Caco-2 (cell line): ENCODE results near the gene TEAD1. TPM values are rescaled to one million over a fixed set of nuclear protein-coding genes. Genes with fewer than 3 reads are reported as not detected.

Experiments used
- BruUV-seq: library from RNA; stranded (reverse); fragments of 400-500 nt; replicated peaks from 2 replicates; lab custom pipeline; 2021; lab: Mats Ljungman, UMichigan
- CTCF ChIA-PET: fragments of 300-600 bp; sonication (Branson Sonifier 250); formaldehyde crosslinking; loops from one replicate; lab custom pipeline; 2022; ENCODE audit warnings: antibody characterized with exemption; lab: Charles Lee
- POLR2A ChIA-PET: fragments of 300-600 bp; sonication (Branson Sonifier 250); formaldehyde crosslinking; loops from one replicate; lab custom pipeline; 2022; ENCODE audit warnings: antibody characterized with exemption; lab: Charles Lee
- DNase-seq, 2 experiments: peaks; one replicate each; pipeline versions ENCODE4 v3.0.0 to v3.0.0-alpha.2; 2020 to 2022
- H3K27me3 ChIP-seq: replicated peaks from 2 replicates; pipeline ENCODE4 v1.6.0; 2011; ENCODE audit warnings: low read length; ENCODE audit not compliant: control insufficient read depth, insufficient read depth
- H3K36me3 ChIP-seq: 2 replicates; pipeline ENCODE4 v1.5.1; 2011; ENCODE audit warnings: low read length; ENCODE audit not compliant: control insufficient read depth, insufficient read depth
- H3K4me1 ChIP-seq: fragments of 250-450 bp; sonication (Bioruptor Pico); 2 replicates; pipeline ENCODE4 v1.5.1; 2020; ENCODE audit warnings: mild to moderate bottlenecking
- H3K4me3 ChIP-seq: 2 replicates; pipeline ENCODE4 v1.5.1; 2011; ENCODE audit warnings: low read depth, mild to moderate bottlenecking, control low read depth, low read length
- H3K9me3 ChIP-seq: fragments of 250-450 bp; sonication (Bioruptor Pico); 2 replicates; pipeline ENCODE4 v1.5.1; 2020; ENCODE audit warnings: mild to moderate bottlenecking, moderate library complexity
- H3K27ac Mint-ChIP-seq: one replicate; pipeline ENCODE4 v1.8.0; 2022; ENCODE audit warnings: mixed read lengths; ENCODE audit not compliant: unreplicated experiment
- H3K27me3 Mint-ChIP-seq: one replicate; pipeline ENCODE4 v1.8.0; 2022; ENCODE audit warnings: mixed read lengths; ENCODE audit not compliant: insufficient read depth, unreplicated experiment
- H3K36me3 Mint-ChIP-seq: one replicate; pipeline ENCODE4 v1.8.0; 2022; ENCODE audit warnings: mild to moderate bottlenecking, mixed read lengths; ENCODE audit not compliant: insufficient read depth, unreplicated experiment
- H3K4me1 Mint-ChIP-seq: one replicate; pipeline ENCODE4 v1.8.0; 2022; ENCODE audit warnings: low read depth, mixed read lengths; ENCODE audit not compliant: unreplicated experiment
- H3K4me3 Mint-ChIP-seq: one replicate; pipeline ENCODE4 v1.8.0; 2022; ENCODE audit warnings: mild to moderate bottlenecking, moderate library complexity, mixed read lengths; ENCODE audit not compliant: unreplicated experiment
- H3K9me3 Mint-ChIP-seq: one replicate; pipeline ENCODE4 v1.8.0; 2022; ENCODE audit warnings: mixed read lengths; ENCODE audit not compliant: unreplicated experiment
- CTCF ChIP-seq, 2 experiments: fragments of 200-600 bp in 1 of 2; IDR thresholded peaks; 1 replicate in 1 of 2; 2 replicates in 1 of 2; pipeline versions ENCODE4 v1.5.1 to v1.8.0; 2011 to 2022; ENCODE audit warnings: antibody characterized with exemption in 1 of 2, control low read depth in 1 of 2, inconsistent platforms in 1 of 2, low read depth in 1 of 2, low read length in 1 of 2, mild to moderate bottlenecking in 1 of 2, moderate library complexity in 1 of 2; ENCODE audit not compliant: insufficient read depth in 1 of 2, severe bottlenecking in 1 of 2, unreplicated experiment in 1 of 2
- intact Hi-C: fragments of 100-400 bp; cut with micrococcal nuclease; formaldehyde crosslinking; loops from one replicate; pipeline ENCODE4 v1.10.0; 2022; ENCODE audit not compliant: unreplicated experiment
- total RNA-seq: library from RNA; stranded (reverse); gene quantifications from 2 replicates; pipeline ENCODE4 v1.2.3, GENCODE V29; 2022

Gene TEAD1
- total RNA-seq, 1 experiment from 2014 or later = 144 TPM

GRCh38 chr11:12778240-12778905, 104.2 kb downstream of the TEAD1 start:
- ChIA-PET POLR2A (no interaction called here), CTCF (no interaction called here)
- no peaks in the 10 kb centered on the region for H3K27me3 Mint-ChIP-seq
- peaks cover 10% of the 10 kb centered on the region for H3K9me3 Mint-ChIP-seq
- peaks cover 51% of the 10 kb centered on the region for H3K36me3 Mint-ChIP-seq
- Histone ChIP-seq H3K4me3 (no peak overlapping the region), H3K4me1 (0 out of 2 replicates have a peak, but pooled peaks cover 1% of the 10 kb centered on the region), H3K36me3 (no peaks in the 10 kb centered on the region), H3K9me3 (no peaks in the 10 kb centered on the region), H3K27me3 (no peaks in the 10 kb centered on the region)
- DNase-seq = no peak
- TF ChIP-seq CTCF (IDR thresholded peaks at IDR 0.05; ENCODE audit: insufficient read depth in 1 of 2, low read depth in 1 of 2, low read length in 1 of 2, severe bottlenecking in 1 of 2, unreplicated experiment in 1 of 2) = no peak
- no peak overlapping the region for H3K4me3 Mint-ChIP-seq
- intact Hi-C loops = no loop called here
- H3K4me1 Mint-ChIP-seq = peaks cover 37% of the 10 kb centered on the region
- no TSS peak for BruUV-seq
- H3K27ac Mint-ChIP-seq = no peak overlapping the region

- CTCF ChIA-PET = no interaction called here
- Mint-ChIP-seq H3K4me1 (peaks cover 20% of the 10 kb centered on the region), H3K36me3 (peaks cover 43% of the 10 kb centered on the region), H3K27ac (peak overlapping the region; percentile 3), H3K4me3 (no peak overlapping the region), H3K9me3 (peaks cover 8% of the 10 kb centered on the region), H3K27me3 (no peaks in the 10 kb centered on the region)
- intact Hi-C loops = loop anchor here (1.0 kb wide), 1 partner anchor 452 kb away; no protein-coding TSS in a partner anchor
- H3K9me3 ChIP-seq = no peaks in the 10 kb centered on the region
- DNase-seq = no peak
- H3K4me3 ChIP-seq = no peak overlapping the region
- no TSS peak for BruUV-seq
- peaks cover 3% of the 10 kb centered on the region; the same call in 1 of the 2 replicates for H3K4me1 ChIP-seq
- no peaks in the 10 kb centered on the region for H3K27me3 ChIP-seq
- no peaks in the 10 kb centered on the region for H3K36me3 ChIP-seq
- POLR2A ChIA-PET = interaction anchor here (0.6 kb wide), 1 partner anchor 102 kb away, joined by 6 read pairs; no protein-coding TSS in a partner anchor
- no peak for TF ChIP-seq CTCF (IDR thresholded peaks at IDR 0.05; ENCODE audit: insufficient read depth in 1 of 2, low read depth in 1 of 2, low read length in 1 of 2, severe bottlenecking in 1 of 2, unreplicated experiment in 1 of 2)
Observed at GRCh38 chr11:12783765-12784164, 109.5 kb downstream of the TEAD1 start.

GRCh38 chr11:12784445-12784844, 110.2 kb downstream of the TEAD1 start:
- POLR2A ChIA-PET = no interaction called here
- Mint-ChIP-seq H3K4me1 (peaks cover 16% of the 10 kb centered on the region), H3K4me3 (no peak overlapping the region), H3K27me3 (no peaks in the 10 kb centered on the region), H3K27ac (peak overlapping the region; percentile 3), H3K9me3 (peaks cover under 1% of the 10 kb centered on the region), H3K36me3 (peaks cover 37% of the 10 kb centered on the region)
- H3K27me3 ChIP-seq = no peaks in the 10 kb centered on the region
- no TSS peak for BruUV-seq
- H3K4me1 ChIP-seq = peaks cover 3% of the 10 kb centered on the region; the same call in 1 of the 2 replicates
- TF ChIP-seq CTCF (IDR thresholded peaks at IDR 0.05; ENCODE audit: insufficient read depth in 1 of 2, low read depth in 1 of 2, low read length in 1 of 2, severe bottlenecking in 1 of 2, unreplicated experiment in 1 of 2) = no peak
- no peak overlapping the region for H3K4me3 ChIP-seq
- intact Hi-C loops = loop anchor here (1.0 kb wide), 1 partner anchor 453 kb away; no protein-coding TSS in a partner anchor
- CTCF ChIA-PET = no interaction called here
- H3K36me3 ChIP-seq = no peaks in the 10 kb centered on the region
- no peaks in the 10 kb centered on the region for H3K9me3 ChIP-seq
- DNase-seq = no peak
